ENCODE data around the gene KIAA2012.

The KIAA2012 gene

GRCh38 chr2:202114291-202114690, 41.2 kb downstream of the KIAA2012 start:
- no peak for TF ChIP-seq CTCF (IDR thresholded peaks at IDR 0.05; ENCODE audit: low read depth, low read length, missing control alignments)
- DNase-seq (ENCODE audit: extremely low read depth, low read depth) = no peak
- no peak overlapping the region for H3K4me3 ChIP-seq (replicated peaks; ENCODE audit: low read depth, low read length)

GRCh38 chr2:202114795-202115194, 41.7 kb downstream of the KIAA2012 start:
- no peak for DNase-seq (ENCODE audit: extremely low read depth, low read depth)
- no peak for TF ChIP-seq CTCF (IDR thresholded peaks at IDR 0.05; ENCODE audit: low read depth, low read length, missing control alignments)
- H3K4me3 ChIP-seq (replicated peaks; ENCODE audit: low read depth, low read length) = no peak overlapping the region

- H3K4me3 ChIP-seq (replicated peaks; ENCODE audit: low read depth, low read length) = no peak overlapping the region
- no peak for TF ChIP-seq CTCF (IDR thresholded peaks at IDR 0.05; ENCODE audit: low read depth, low read length, missing control alignments)
- DNase-seq (ENCODE audit: extremely low read depth, low read depth) = peak; percentile 55
Measured at GRCh38 chr2:202115479-202115971, 42.5 kb downstream of the KIAA2012 start.

GRCh38 chr2:202116691-202117090, 43.6 kb downstream of the KIAA2012 start:
- no peak for TF ChIP-seq CTCF (IDR thresholded peaks at IDR 0.05; ENCODE audit: low read depth, low read length, missing control alignments)
- DNase-seq (ENCODE audit: extremely low read depth, low read depth) = no peak
- H3K4me3 ChIP-seq (replicated peaks; ENCODE audit: low read depth, low read length) = no peak overlapping the region

GRCh38 chr2:202118168-202118567, 45.1 kb downstream of the KIAA2012 start:
- TF ChIP-seq CTCF (IDR thresholded peaks at IDR 0.05; ENCODE audit: low read depth, low read length, missing control alignments) = no peak
- DNase-seq (ENCODE audit: extremely low read depth, low read depth) = no peak
- H3K4me3 ChIP-seq (replicated peaks; ENCODE audit: low read depth, low read length) = no peak overlapping the region

- no peak for TF ChIP-seq CTCF (IDR thresholded peaks at IDR 0.05; ENCODE audit: low read depth, low read length, missing control alignments)
- DNase-seq (ENCODE audit: extremely low read depth, low read depth) = no peak
- no peak overlapping the region for H3K4me3 ChIP-seq (replicated peaks; ENCODE audit: low read depth, low read length)
Measured at GRCh38 chr2:202120828-202121227, 47.8 kb downstream of the KIAA2012 start.

GRCh38 chr2:202121532-202122162, 48.6 kb downstream of the KIAA2012 start:
- no peak for TF ChIP-seq CTCF (IDR thresholded peaks at IDR 0.05; ENCODE audit: low read depth, low read length, missing control alignments)

More at GRCh38 chr2:202121532-202122162, 48.6 kb downstream of the KIAA2012 start:
- H3K4me3 ChIP-seq (replicated peaks; ENCODE audit: low read depth, low read length) = no peak overlapping the region
- DNase-seq (ENCODE audit: extremely low read depth, low read depth) = no peak

Data from HFF-Myc (cell line).